Ovary (tissue), 3 donors: ENCODE data around the gene LEKR1.

Experiments used
- CTCF ChIP-seq, 3 donors: fragments of 450-650 bp in 2 of 3; fragments of 200-600 bp in 1 of 3; IDR thresholded peaks; one replicate each; pipeline versions ENCODE4 v1.5.1 to v1.8.0; 2016 to 2022; ENCODE audit warnings: antibody characterized with exemption in 3 of 3, mild to moderate bottlenecking in 1 of 3
- EP300 ChIP-seq: sonication (generic); formaldehyde crosslinking; IDR thresholded peaks from one replicate; pipeline ENCODE4 v1.6.1; 2017; ENCODE audit warnings: antibody characterized with exemption
- POLR2A ChIP-seq: fragments of 450-650 bp; IDR thresholded peaks from one replicate; pipeline ENCODE4 v1.6.1; 2017; ENCODE audit warnings: antibody characterized with exemption, mild to moderate bottlenecking, moderate library complexity
- donor health status: DM: no; HTN: no; CAD: no.

GRCh38 chr3:156818273-156818651 lies 7.9 kb upstream of the LEKR1 start:
- TF ChIP-seq CTCF (IDR thresholded peaks at IDR 0.05) (no peak), POLR2A (no peak), EP300 (no peak)
